ENCODE measurements around the gene CHD3.

Gene CHD3

GRCh38 chr17:7910711-7911110 is 22.1 kb downstream of the CHD3 start:
- Mint-ChIP-seq H3K4me3 (no peak overlapping the region), H3K9me3 (no peaks in the 10 kb centered on the region), H3K4me1 (ENCODE audit: low read depth) (peaks cover 44% of the 10 kb centered on the region), H3K36me3 (ENCODE audit: low read depth) (peaks cover 70% of the 10 kb centered on the region), H3K27me3 (no peaks in the 10 kb centered on the region), H3K27ac (peak overlapping the region; percentile 68)
- intact Hi-C loops (cut with micrococcal nuclease): no loop called here

GRCh38 chr17:7911116-7911515 is 22.5 kb downstream of the CHD3 start:
- H3K36me3 Mint-ChIP-seq (ENCODE audit: low read depth): peaks cover 66% of the 10 kb centered on the region
- no peaks in the 10 kb centered on the region for H3K9me3 Mint-ChIP-seq
- no peaks in the 10 kb centered on the region for H3K27me3 Mint-ChIP-seq
- H3K27ac Mint-ChIP-seq: peak overlapping the region; percentile 68
- H3K4me1 Mint-ChIP-seq (ENCODE audit: low read depth): peaks cover 48% of the 10 kb centered on the region
- H3K4me3 Mint-ChIP-seq: no peak overlapping the region
- intact Hi-C loops (cut with micrococcal nuclease): no loop called here

DNA sequence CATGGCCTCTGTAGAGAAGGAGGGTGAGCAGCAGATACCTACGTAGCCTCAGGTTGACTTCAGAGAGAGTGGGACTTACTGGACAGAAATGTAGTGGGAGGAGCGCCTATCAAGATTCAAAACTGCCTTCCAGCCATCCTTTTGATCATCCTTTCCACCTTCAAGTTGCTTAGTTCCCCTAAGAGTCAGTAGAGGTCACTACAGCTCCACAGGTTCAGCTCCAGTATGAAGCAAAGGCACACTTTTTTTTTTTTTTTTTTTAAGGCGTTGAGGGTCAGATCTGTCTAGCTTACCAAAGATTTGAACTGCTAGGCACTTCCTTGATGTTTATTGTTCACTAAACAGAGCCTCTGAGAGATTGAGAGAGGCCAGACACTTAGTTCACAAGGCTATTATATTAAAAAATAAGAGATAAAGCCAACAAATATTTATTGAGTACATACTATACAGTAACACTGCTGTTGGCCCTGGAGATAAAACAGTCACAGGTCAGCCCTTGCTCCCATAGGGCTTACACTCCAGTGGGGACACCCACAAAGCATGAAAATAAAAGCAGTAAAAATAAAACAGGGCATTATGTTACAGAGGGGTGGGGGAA is 24.4 kb downstream of the CHD3 start:
- H3K27ac Mint-ChIP-seq: peak overlapping the region; percentile 39
- no peaks in the 10 kb centered on the region for H3K27me3 Mint-ChIP-seq
- intact Hi-C loops (cut with micrococcal nuclease): loop anchor here (1.0 to 2.0 kb wide), 3 partner anchors 76 to 144 kb away; no protein-coding TSS in a partner anchor
- no peaks in the 10 kb centered on the region for H3K9me3 Mint-ChIP-seq
- H3K4me1 Mint-ChIP-seq (ENCODE audit: low read depth): peaks cover 58% of the 10 kb centered on the region
- no peak overlapping the region for H3K4me3 Mint-ChIP-seq
- peaks cover 47% of the 10 kb centered on the region for H3K36me3 Mint-ChIP-seq (ENCODE audit: low read depth)

GRCh38 chr17:7915179-7915610 is 26.6 kb downstream of the CHD3 start:
- Mint-ChIP-seq H3K27ac (peak overlapping the region; percentile 94), H3K9me3 (no peaks in the 10 kb centered on the region), H3K4me1 (ENCODE audit: low read depth) (peaks cover 50% of the 10 kb centered on the region), H3K27me3 (no peaks in the 10 kb centered on the region), H3K36me3 (ENCODE audit: low read depth) (peaks cover 25% of the 10 kb centered on the region), H3K4me3 (peak overlapping the region; percentile 98)
- intact Hi-C loops (cut with micrococcal nuclease): no loop called here

DNA sequence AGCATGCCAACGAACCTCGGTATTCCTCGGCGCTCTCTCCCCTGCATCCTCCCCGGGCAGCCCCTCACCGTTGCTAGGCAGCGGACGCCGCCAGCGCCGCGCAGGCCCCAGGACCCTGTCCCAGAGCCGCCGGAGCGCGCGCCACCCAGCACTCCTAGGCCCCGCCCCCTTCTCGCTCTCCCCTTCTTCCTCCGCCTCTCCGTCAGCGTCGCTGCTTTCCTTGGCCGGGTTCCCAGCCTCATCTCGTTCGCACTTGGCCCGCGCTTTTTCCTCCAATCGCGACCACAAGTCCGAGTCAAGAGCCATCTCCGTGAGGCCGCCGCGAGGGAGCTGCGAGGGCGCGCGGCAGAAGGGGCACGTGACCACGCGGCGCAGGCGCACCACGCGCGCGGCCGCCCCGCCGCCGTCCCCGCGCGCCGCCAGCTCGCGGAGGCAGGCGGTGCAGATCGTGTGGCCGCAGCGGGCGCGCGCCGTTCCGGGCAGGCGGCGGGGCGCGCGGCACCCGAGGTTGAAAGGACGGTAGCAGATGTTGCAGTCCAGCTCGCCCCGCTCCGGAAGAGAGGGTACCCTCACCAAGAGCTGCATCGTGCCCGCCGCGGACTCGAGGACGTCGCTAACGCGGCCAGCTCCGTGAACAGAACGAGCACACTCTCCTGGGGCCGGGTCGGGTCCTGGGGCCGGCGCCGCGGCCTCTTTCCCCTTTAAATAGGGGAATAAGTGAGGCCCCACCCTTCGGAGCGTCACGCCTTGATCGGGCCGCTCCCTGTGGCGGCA is 27.2 kb downstream of the CHD3 start, which contains the start of gene RNF227:
TSS of gene RNF227 (minus strand) at position 679 of the 774 bp plus-strand sequence. CDS start at position 585, 94 bp downstream.
- peak within 1 kb of the TSS; percentile 94 for H3K27ac Mint-ChIP-seq
- peaks cover 19% of the 10 kb centered on the region for H3K36me3 Mint-ChIP-seq (ENCODE audit: low read depth)
- intact Hi-C loops (cut with micrococcal nuclease): no loop called here
- no peaks in the 10 kb centered on the region for H3K9me3 Mint-ChIP-seq
- peaks cover 44% of the 10 kb centered on the region for H3K4me1 Mint-ChIP-seq (ENCODE audit: low read depth)
- H3K27me3 Mint-ChIP-seq: no peaks in the 10 kb centered on the region
- H3K4me3 Mint-ChIP-seq: peak within 1 kb of the TSS; percentile 98

DNA sequence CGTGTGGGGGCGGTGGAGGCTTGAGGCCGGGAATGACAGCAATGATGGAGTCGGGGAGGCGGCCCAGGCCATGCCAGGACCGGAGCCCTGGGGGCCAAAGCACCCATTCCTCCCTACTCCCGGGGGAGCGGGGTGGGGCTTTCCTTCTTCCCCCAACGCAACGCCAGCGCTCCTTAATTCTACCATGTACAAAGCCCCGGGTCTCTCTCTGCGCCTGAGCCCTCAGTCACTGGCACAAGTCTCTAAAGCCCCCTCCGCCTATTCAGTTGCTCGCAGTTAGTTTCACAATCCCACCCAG is 27.7 kb downstream of the CHD3 start:
- intact Hi-C loops (cut with micrococcal nuclease): no loop called here
- H3K4me1 Mint-ChIP-seq (ENCODE audit: low read depth): peaks cover 39% of the 10 kb centered on the region

GRCh38 chr17:7916808-7917207 is 28.2 kb downstream of the CHD3 start:
- no peaks in the 10 kb centered on the region for H3K27me3 Mint-ChIP-seq
- peak overlapping the region; percentile 98 for H3K4me3 Mint-ChIP-seq

More for the DNA sequence above, 27.7 kb downstream of the CHD3 start:
- Mint-ChIP-seq H3K4me3 (peak overlapping the region; percentile 98), H3K27me3 (no peaks in the 10 kb centered on the region), H3K9me3 (no peaks in the 10 kb centered on the region), H3K36me3 (ENCODE audit: low read depth) (peaks cover 14% of the 10 kb centered on the region), H3K27ac (peak overlapping the region; percentile 94)

GRCh38 chr17:7922269-7922844 is 33.8 kb downstream of the CHD3 start:
- Mint-ChIP-seq H3K4me1 (ENCODE audit: low read depth) (peaks cover 36% of the 10 kb centered on the region), H3K36me3 (ENCODE audit: low read depth) (peaks cover 5% of the 10 kb centered on the region), H3K9me3 (no peaks in the 10 kb centered on the region), H3K27me3 (no peaks in the 10 kb centered on the region), H3K4me3 (peak overlapping the region; percentile 75), H3K27ac (peak overlapping the region; percentile 84)
- intact Hi-C loops (cut with micrococcal nuclease): no loop called here

More at GRCh38 chr17:7916808-7917207, 28.2 kb downstream of the CHD3 start:
- H3K9me3 Mint-ChIP-seq: no peaks in the 10 kb centered on the region
- peak overlapping the region; percentile 94 for H3K27ac Mint-ChIP-seq
- intact Hi-C loops (cut with micrococcal nuclease): no loop called here
- H3K36me3 Mint-ChIP-seq (ENCODE audit: low read depth): peaks cover 9% of the 10 kb centered on the region
- peaks cover 39% of the 10 kb centered on the region for H3K4me1 Mint-ChIP-seq (ENCODE audit: low read depth)

GRCh38 chr17:7922845-7923628 is 34.4 kb downstream of the CHD3 start:
- peak overlapping the region; percentile 84 for H3K27ac Mint-ChIP-seq
- H3K27me3 Mint-ChIP-seq: no peaks in the 10 kb centered on the region
- H3K9me3 Mint-ChIP-seq: no peaks in the 10 kb centered on the region
- peaks cover 9% of the 10 kb centered on the region for H3K36me3 Mint-ChIP-seq (ENCODE audit: low read depth)
- intact Hi-C loops (cut with micrococcal nuclease): no loop called here
- peak overlapping the region; percentile 75 for H3K4me3 Mint-ChIP-seq
- peaks cover 43% of the 10 kb centered on the region for H3K4me1 Mint-ChIP-seq (ENCODE audit: low read depth)

DNA sequence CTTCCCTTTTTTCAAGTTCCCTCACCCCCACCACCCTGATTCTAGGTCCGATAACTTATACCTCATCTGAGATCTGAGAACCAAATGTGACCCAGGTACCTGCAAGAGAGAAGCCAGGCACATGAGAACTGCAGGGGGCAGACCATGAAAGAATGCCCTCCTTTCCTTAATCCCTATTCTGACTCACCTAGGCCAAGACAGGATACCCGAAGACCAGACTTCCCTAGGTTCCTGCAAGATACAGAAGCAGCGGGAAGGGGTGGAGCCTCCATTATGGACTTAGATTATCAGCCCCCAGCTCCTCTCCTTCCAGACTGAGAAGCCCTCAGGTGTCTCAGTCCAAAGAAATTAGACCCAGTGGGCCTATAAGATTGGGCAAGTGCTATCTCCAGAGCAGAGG is 39.0 kb downstream of the CHD3 start:
- Mint-ChIP-seq H3K4me3 (no peak overlapping the region), H3K27me3 (no peaks in the 10 kb centered on the region), H3K36me3 (ENCODE audit: low read depth) (peaks cover 47% of the 10 kb centered on the region), H3K27ac (no peak overlapping the region), H3K4me1 (ENCODE audit: low read depth) (peaks cover 51% of the 10 kb centered on the region), H3K9me3 (no peaks in the 10 kb centered on the region)
- intact Hi-C loops (cut with micrococcal nuclease): no loop called here

GRCh38 chr17:7929158-7930023 is 40.8 kb downstream of the CHD3 start, which contains the start of gene KCNAB3:
TSS of gene KCNAB3 (minus strand) at chr17:7929856. CDS start at chr17:7929435, 421 bp downstream.
- no peaks in the 10 kb centered on the region for H3K27me3 Mint-ChIP-seq
- peaks cover 52% of the 10 kb centered on the region for H3K36me3 Mint-ChIP-seq (ENCODE audit: low read depth)
- peaks cover 51% of the 10 kb centered on the region for H3K4me1 Mint-ChIP-seq (ENCODE audit: low read depth)
- intact Hi-C loops (cut with micrococcal nuclease): loop anchor here (5.0 kb wide), 1 partner anchor 42 kb away; the partner anchor contains the start of gene CHD3
- no peaks in the 10 kb centered on the region for H3K9me3 Mint-ChIP-seq
- peak within 1 kb of the TSS; percentile 91 for H3K27ac Mint-ChIP-seq
- peak within 1 kb of the TSS; percentile 91 for H3K4me3 Mint-ChIP-seq

DNA sequence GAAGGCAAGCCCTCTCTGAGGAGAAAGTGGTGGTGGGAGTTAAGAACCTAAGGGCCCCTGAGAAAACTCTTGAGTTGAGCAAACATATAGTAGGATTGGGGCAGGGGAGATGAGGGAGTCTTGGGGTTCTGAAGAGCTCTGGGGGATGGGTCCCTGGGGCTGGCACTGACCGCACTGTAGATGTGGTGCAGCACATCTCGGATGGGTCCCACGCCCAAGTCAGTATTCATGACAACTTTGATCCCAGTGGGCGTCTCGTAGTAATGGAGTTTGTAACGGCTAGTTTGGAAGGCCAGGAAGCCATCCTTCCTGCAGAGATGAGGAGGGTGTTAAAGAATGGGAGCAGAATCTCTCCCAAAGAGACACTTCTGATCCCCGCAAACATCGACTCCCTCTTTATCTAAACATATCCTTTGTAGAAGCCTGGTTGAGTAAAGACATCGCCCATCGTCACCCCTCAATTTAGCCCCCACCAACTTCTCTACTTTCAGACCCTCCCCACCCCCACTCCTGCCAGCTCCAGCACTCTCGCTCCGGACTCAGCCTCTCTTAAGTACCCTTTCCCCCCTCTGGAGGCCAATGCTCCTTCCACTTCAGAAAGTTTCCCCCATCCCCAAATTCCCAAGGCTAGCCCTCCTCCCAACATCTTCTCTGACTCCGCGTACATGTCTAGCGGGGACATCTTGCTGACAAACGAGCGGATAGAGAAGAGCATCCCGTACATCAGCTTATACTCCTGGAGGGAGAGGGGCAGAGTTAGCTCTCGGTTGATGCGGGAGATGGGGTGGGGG is 42.4 kb downstream of the CHD3 start:
- intact Hi-C loops (cut with micrococcal nuclease): loop anchor here (5.0 kb wide), 1 partner anchor 44 kb away; the partner anchor contains the start of gene CHD3
- H3K27ac Mint-ChIP-seq: peak overlapping the region; percentile 91
- H3K4me1 Mint-ChIP-seq (ENCODE audit: low read depth): peaks cover 63% of the 10 kb centered on the region
- H3K36me3 Mint-ChIP-seq (ENCODE audit: low read depth): peaks cover 68% of the 10 kb centered on the region
- H3K27me3 Mint-ChIP-seq: no peaks in the 10 kb centered on the region
- H3K9me3 Mint-ChIP-seq: no peaks in the 10 kb centered on the region
- H3K4me3 Mint-ChIP-seq: peak overlapping the region; percentile 91
